NCI-H82 treated with DMSO at 0.1 percent for 48 hours (cell line): ENCODE results near the gene PSEN1.
A peak's percentile ranks its signal among the peaks of the same experiment; 100 is the strongest.

ENCODE experiments used
- DNase-seq: peaks from one replicate; lab custom pipeline; 2025; ENCODE audit not compliant: unreplicated experiment; lab: John Stamatoyannopoulos, UW

Gene PSEN1

DNA sequence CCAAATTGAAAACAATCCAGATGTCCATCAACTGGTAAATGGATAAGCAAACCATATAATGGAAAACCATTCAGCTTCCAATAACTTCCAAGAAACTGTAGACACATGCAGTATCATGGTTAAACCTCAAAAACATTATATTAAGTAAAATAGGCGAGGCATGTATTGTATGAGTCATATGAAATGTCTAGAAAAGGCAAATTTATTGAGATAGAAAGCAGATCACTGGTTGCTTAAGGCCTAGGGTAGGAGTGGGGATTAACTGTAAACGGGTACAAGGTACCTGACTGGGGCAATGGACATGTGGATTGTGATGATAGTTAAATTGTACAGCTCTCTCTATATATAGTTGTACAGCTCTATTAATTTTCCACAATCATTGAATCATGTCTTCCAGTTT, 79.7 kb downstream of the PSEN1 start:
- DNase-seq, result no peak

DNA sequence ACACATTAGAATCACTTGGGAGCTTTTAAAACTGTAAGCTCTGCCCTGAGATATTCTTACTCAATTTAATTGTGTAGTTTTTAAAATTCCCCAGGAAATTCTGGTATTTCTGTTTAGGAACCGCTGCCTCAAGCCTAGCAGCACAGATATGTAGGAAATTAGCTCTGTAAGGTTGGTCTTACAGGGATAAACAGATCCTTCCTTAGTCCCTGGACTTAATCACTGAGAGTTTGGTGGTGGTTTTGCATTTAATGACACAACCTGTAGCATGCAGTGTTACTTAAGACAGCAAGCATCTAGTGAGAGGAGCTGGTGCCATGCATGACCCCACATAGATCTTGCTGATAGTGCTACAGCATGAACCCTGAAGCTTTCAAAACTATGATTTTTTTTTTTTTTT, 81.1 kb downstream of the PSEN1 start:
- DNase-seq, result no peak

DNA sequence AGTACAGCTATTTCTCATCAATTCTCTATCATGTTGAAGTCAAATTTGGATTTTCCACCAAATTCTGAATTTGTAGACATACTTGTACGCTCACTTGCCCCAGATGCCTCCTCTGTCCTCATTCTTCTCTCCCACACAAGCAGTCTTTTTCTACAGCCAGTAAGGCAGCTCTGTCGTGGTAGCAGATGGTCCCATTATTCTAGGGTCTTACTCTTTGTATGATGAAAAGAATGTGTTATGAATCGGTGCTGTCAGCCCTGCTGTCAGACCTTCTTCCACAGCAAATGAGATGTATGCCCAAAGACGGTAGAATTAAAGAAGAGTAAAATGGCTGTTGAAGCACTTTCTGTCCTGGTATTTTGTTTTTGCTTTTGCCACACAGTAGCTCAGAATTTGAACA, 83.8 kb downstream of the PSEN1 start:
- no peak for DNase-seq

DNA sequence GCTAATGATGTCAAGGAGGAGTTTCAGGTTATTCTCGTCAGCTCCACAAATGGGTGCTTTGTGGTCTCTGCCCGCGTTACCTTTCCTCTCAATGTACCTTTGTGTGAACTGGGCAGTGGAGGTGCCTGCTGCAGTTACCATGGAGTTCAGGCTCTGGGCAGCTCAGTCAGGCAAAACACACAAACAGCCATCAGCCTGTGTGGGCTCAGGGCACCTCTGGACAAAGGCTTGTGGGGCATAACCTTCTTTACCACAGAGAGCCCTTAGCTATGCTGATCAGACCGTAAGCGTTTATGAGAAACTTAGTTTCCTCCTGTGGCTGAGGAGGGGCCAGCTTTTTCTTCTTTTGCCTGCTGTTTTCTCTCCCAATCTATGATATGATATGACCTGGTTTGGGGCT, 84.3 kb downstream of the PSEN1 start:
- no peak for DNase-seq

DNA sequence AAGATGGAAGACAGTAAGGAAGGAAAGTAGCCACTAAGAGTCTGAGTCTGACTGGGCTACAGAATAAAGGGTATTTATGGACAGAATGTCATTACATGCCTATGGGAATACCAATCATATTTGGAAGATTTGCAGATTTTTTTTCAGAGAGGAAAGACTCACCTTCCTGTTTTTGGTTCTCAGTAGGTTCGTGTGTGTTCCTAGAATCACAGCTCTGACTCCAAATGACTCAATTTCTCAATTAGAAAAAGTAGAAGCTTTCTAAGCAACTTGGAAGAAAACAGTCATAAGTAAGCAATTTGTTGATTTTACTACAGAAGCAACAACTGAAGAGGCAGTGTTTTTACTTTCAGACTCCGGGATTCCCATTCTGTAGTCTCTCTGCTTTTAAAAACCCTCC, 85.6 kb downstream of the PSEN1 start:
- no peak for DNase-seq

DNA sequence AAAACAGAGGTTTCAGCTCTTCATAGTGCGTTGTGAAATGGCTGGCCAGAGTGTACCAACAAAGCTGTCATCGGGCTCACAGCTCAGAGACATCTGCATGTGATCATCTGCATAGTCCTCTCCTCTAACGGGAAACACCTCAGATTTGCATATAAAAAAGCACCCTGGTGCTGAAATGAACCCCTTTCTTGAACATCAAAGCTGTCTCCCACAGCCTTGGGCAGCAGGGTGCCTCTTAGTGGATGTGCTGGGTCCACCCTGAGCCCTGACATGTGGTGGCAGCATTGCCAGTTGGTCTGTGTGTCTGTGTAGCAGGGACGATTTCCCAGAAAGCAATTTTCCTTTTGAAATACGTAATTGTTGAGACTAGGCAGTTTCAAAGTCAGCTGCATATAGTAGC, 86.7 kb downstream of the PSEN1 start:
- DNase-seq, result no peak

DNA sequence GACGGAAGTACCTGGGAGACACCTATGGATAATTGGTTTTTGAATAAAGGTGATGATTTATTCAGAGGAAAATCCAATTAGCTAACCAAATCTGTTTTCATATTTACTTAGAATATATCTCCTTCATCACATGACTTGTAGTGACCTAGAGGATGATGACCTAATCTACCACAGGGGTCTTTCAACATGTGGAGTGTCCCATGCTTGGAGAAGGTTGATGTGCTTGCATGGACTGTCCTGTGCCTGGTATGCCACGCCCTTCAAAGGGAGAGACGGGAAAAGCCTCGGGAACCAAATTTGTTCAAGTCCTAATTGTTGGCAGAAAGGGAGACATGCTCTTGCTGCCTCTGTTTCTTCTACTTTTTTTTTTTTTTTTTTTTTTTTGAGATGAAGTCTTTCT, 89.2 kb downstream of the PSEN1 start:
- no peak for DNase-seq

DNA sequence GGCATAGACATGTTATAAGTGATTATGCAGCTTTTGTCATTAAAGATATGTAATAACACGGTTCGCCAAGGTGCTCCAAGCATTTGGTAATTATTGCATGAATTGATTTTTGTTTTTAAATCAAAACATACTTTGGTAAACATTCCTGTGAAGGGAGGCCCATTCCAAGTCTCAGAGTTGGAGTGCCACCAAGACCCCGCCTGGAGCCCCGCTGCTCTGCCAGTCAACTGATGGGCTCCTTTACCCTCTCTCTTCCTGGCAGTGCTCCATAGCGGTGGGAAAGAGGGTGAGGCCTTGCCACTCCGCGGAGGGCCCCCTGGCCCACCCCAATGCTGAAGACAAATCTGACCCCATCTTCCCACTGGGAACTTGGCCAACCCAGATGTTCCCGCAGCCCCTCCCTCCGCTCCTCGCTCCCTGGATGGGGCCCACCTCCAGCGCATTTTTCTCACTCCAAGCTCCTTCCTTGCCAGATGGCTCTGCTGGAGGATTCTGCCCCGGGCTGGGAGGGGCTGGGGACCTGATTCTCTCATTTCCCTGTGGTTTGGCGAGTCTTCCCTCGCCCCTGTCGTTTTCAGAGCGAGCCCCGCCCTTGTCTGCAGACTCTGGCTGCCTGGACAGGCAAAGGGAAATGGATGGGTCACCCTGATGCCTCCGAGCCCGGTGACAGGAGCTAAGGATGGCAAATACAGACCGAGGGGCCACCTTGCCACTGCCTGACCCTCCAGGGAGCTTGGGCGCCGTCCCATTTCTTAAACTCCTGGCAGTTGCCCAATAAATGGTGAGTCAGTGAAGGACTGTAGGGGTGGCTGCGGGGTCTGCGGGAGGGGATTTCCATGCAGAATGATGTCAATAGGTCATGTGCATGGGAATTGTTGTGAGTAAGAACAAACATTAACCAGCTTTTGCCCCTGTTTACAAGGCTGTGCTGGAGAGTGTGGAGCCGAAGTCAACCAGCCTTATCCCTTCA, 91.8 kb downstream of the PSEN1 start:
- peak; percentile 57 for DNase-seq

DNA sequence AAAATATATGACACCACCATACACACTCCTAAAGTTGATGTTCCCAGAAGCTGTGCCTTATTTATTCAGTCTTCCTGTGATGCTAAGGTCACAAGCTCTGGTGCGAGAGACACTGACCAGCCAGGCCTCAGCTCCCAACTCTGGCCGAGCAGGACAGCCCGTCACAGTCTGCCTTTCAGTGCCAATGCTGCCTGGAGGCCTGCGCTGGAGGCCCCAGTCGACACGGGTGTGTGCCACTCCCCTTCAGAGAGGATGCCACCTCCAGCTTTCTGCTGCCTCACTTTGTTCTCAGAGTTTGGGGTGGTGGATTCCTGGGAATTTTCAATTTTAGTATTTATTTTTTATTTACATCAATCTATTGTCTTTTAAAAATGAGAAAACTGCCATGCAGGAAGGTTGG, 93.7 kb downstream of the PSEN1 start:
- DNase-seq, result no peak

DNA sequence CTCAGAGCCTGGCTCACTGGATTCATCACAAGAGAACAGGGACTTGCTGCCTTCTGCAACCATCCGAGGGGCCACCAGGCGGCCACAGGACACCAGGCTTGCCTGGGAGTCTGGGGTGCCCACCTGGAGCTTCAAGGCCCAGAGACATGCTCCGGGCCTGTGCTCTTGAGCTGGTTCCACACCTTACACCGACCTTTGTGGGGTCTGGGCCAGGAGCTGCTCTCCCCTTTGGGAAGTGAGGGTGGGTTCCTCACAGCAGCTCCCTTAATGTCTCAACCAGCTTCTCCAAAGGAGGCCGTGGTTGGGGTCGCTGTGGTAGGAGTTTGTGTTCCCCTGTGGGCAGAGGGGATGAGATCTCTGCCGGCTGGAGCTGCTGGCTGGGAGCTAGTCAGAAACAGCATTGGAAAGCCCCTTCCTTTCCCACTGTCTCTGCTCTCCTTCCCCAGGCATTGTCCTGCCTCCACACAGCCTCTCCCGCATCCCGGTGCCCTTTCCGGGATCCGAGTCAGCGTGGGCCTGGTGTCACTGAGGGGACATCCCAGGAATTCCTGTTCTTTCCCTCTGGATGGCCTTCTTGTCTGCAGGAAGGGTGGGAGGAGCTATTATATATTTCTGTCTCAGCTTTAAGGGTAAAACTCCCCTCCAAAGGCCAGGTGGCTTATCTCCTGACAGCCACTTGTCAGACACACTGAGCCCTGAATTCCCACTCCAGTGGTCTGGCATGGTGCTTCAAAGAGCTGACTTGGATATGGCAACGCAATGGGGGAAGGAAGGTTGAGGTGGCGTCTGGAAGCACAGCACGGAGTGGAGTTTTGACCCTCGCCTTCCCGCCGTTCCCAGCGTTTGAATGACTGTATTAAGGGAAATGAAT, 95.9 kb downstream of the PSEN1 start:
- no peak for DNase-seq

DNA sequence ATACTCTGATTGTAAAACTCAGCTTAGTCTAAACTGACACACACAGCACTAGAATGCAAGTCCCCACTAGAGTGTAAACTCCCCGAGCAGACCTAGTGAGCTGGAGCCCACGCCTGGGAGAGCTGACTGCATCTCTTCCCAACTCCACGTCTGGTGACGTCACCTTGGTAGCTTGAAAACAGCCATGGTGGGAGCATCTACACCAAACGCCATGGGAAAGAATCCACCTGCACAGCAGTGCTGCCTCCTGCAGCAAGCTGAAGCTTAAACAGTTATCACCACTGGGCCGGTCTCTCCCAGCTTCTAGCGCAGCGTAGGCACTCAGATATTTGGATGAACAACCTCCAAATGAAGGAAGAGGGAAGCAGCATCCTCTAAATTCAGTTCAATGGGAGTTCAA, 96.7 kb downstream of the PSEN1 start:
- DNase-seq, result no peak

DNA sequence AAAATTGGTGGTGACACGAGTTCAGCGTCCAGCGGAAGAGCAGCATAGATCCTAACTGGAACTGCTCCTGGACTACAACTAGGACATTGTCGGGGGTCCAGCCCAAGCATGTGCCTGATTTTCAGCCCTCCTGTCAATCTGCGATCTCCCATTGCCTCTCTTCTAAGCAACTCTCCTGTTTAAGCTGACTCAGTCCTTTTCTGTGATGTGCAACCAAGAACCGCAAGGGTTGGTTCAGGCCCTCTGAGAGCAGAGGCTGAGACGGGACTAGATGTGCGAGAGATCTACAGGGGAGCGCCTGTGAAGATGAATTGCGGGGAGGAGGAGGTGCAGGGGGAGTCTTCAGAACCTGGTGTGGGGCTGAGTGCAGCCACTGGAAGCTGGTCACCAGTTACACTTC, 97.3 kb downstream of the PSEN1 start:
- DNase-seq, result no peak

DNA sequence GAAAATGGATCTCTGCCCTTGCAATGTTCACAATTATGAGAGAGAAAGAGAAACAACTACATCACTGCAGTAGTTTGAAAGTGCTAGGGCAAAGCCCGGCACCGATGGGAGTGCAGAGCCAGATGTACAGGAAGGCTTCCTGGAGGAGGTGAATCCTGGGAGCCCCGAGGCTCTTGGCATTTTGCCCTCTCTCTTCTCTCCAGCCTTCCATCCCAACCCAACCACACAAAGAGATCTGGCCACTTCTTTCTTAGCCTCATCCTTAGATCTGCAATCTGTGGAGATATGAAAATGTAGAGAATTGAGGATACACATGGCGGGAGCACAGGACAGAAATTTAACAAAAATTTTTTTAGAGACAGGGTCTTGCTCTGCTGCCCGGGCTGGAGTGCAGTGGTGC, 97.7 kb downstream of the PSEN1 start:
- no peak for DNase-seq

DNA sequence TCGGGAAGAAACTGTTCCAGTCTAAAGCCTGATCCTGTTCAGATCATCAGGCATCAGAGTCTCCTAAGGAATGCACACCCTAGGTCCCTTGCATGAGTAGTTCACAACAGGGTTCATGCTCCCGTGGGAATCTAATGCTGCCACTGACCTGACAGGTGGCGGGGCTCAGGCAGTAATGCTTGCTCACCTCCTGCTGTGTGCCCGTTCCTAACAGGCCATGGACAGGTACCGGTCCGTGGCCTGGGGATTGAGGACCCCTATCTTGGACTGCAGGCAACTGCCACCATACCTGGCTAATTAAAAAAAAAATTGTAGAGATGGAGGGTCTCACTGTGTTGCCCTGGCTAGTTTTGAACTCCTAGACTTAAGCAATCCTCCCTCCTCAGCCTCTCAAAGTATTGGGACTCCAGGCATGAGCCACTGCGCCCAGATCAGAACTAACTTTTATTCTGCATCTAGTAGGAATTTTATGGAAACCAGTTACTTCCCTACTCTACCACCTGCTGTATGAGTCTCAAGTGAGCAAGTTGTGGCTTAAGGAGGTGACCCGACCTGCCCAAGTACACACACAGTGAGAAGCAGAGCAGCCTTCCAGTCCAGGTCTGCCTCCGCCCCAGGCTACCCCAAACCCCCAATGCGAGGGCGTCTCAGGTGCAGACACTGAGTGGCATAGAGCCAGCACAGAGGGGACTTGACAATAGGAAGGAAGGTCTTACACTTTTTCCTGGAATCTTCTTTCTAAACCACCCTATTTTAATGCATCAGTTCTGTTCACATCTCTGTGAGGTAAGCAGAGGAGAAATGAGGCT, 98.5 kb downstream of the PSEN1 start:
- DNase-seq, result no peak

DNA sequence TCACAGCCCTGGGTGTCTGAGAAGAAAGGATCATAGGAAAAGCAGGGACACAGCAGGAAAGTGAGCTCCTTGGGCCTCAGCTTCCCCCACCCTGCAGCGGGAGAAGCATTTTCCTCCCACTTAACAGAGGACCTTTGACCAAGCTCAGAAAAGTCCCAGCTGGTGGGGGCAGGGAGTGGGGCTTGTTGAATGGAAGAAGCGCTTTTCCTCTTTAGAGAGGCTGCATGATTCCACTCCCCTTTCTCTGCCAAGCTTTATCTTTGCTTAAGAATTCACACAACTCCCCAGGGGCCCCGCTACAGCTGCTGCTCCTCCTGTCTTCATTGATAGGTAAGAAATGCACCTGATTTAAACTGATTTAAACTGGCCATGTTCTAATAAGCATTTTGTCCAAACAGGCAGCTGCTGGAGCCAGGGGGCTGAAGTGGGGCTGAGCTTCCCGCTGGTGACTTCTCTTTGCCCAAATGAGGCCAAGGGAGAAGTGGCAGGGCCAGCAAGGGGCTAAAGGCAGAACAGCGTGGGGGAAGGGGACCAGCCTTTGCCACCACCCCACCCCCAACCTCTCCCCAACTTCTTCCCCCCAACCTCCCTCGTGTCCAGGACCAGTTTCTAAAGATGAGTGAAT, 99.3 kb downstream of the PSEN1 start:
- DNase-seq, result peak; percentile 35

DNA sequence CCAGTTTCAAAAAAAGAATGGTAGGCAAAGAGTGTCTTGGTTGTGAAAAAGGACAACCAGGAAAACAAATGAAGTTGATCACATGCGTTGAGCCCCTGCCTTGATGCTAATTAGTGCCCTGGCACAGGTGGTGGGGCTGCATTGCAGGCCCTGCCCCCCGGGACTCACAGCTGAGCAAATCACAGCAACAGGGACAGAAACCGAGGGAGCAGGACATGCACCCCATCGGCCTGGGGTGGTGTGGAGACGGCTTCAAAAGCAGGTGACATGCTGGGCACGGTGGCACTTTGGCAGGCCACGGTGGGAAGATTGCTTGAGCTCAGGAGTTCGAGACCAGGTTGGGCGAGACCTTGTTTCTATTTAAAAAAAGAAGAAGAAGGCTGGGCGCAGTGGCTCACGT, 99.8 kb downstream of the PSEN1 start:
- no peak for DNase-seq

DNA sequence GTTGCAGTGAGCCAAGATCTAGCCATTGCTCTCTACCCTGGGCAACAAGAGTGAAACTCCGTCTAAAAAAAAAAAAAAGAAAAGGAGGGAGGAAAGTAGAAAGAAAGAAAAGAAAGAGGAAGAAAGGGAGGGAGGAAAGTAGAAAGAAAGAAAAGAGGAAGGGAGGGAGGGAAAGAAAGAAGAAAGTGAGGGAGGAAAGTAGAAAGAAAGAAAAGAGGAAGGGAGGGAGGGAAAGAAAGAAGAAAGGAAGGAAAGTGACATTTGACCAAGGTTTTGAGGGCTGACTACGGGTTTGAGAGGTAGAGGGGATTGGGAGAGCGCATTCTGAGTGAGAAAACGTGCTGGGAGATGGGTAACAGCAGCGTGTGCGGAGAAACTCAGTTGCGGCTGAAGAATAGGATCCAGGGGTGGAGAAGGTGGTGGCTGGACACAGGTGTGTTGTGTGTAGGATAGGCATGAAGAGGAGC, 100.5 kb downstream of the PSEN1 start:
- DNase-seq, result no peak

DNA sequence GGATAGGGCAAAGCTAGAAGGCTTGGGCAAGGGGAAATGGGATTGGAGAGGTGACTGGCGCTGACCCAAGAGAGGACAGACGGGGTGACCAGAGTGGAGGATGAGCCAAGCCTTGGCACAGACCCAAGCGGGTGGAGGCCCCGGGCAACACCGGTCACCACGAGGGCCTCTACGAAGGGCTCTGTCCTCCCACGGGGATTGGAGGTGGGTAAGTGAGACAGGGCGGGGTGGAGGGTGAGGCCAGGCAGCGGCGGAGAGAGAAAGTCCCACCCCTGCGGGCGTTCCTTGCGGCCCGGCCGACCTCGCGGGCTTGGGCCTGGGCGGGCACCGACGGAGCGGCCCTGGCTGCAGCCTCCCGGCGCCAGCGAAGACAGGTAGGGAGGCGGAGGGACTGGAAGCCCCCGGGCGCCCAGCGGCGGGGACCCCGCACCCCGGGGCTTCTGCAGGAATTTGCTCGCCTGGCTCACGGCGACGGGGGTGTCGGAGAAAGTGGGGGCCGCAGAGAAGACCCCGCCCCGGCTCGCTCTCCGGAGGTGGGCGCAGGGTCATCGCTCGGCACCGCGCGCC, 101.0 kb downstream of the PSEN1 start, which contains the start of gene PAPLN:
Gene PAPLN (plus strand): TSS at position 288 of the 567 bp plus-strand sequence. CDS start 2,273 bp downstream, outside the sequence.
- DNase-seq, result no peak

DNA sequence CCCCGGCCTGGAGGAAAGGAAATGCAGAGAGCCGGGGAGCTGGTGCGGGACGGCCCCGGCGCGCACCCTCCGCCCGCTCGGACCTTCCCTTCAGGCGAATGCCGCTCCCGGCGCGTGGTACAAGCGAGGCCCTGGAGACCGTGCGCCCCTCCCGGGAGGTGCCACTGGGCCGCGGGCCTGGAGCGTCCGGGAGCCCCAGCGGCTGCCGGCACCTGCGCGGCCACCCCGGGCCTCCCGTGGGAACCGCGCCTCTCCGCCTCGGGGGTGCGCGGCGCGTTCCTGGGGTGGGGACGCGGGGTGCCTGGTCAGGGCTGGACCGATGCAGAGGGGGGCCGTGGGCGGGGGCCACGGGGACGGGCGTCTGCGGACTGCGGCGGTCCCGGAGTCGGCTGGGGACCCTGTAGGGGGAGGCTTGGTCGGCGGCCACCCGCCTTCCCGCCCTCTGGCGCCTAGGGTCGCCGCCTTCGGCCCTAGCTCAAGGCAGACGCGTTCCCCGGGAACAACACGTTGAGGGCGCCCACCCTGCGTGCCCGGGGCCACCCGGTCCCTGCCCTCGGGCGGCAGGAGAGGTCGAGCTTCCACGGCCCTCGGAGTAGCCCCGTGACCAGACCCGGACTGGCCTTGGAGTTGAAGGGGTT, 101.6 kb downstream of the PSEN1 start:
- DNase-seq, result no peak

DNA sequence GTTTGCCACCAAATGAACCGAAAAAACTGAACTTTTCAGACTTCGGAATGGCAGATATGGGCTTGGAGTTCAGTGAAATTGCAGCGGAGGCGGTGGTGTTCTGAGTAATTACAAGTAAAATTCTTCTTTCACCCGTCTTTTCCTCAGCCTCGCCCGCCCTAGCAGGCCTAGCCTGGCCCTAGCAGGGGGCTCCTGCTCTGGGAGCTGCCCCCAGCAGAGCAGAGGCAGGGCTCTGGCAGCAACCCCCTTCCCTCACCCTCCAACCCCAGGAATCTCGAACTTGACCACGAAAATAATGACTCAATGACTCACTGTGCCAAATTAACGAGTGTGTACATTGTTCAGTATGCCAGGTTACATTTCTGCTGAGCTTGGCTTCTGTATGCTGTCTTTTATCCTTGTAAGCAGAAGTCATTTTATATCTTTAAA, 102.1 kb downstream of the PSEN1 start:
- no peak for DNase-seq
